A375 (cell line): Measurements from ENCODE around the gene TRPV2. TPM values are rescaled to one million over a fixed set of nuclear protein-coding genes. Genes with fewer than 3 reads are reported as not detected.

ENCODE experiments used
- small RNA-seq: library from RNA; depleted of rRNA; stranded (forward); fragments of <200 nt; gene quantifications from one replicate; pipeline ENCODE3, GENCODE V24; 2014
- total RNA-seq: library from RNA; depleted of rRNA; stranded (reverse); fragments of >200 nt; shearing (Covaris generic); gene quantifications from 2 replicates; pipeline ENCODE4 v1.2.3, GENCODE V29; 2014; rRNA removed

The TRPV2 gene
- total RNA-seq = 29.7 and 34.9 TPM in 2 replicates

GRCh38 chr17:16415031-16415924, at the start of gene TRPV2:
TSS of gene TRPV2 (plus strand) at chr17:16415571. CDS start at chr17:16417669, 2,098 bp downstream.

GRCh38 chr17:16380640-16381495, 34.5 kb upstream of the TRPV2 start, which contains the start of gene UBB:
TSS of gene UBB (plus strand) at chr17:16381091. CDS start at chr17:16381908, 817 bp downstream.

Small RNA genes within 50 kb of the gene (small RNA-seq; reads per million reads assigned to genes)
- not detected for gene SNORD49A
- not detected for gene SNORD65

Other genes with a start within 250 kb of the TRPV2 start
- 74.5 and 90.3 TPM in 2 replicates for gene NCOR1, start 200.0 kb upstream of the TRPV2 start, total RNA-seq
- gene PIGL, start 198.4 kb upstream of the TRPV2 start, total RNA-seq = 21.4 and 27.2 TPM in 2 replicates
- gene CENPV, start 62.1 kb upstream of the TRPV2 start, total RNA-seq = 12.0 and 16.8 TPM in 2 replicates
- gene UBB, start 34.5 kb upstream of the TRPV2 start, total RNA-seq = 1,627 and 1,720 TPM in 2 replicates
- 0.83 and 1.1 TPM in 2 replicates for gene LRRC75A, start 76.6 kb downstream of the TRPV2 start, total RNA-seq
- gene ZNF287, start 153.6 kb downstream of the TRPV2 start, total RNA-seq = 10.5 and 16.2 TPM in 2 replicates
- 2.2 and 3.2 TPM in 2 replicates for gene ZNF624, start 238.3 kb downstream of the TRPV2 start, total RNA-seq